GM10266 (cell line): ENCODE results near the gene ATP6AP2.

ENCODE experiments used
- DNase-seq: peaks from one replicate; pipeline ENCODE4 v3.0.0; 2012; ENCODE audit errors: extremely low spot score
- TF ChIP-seq, protein P1 (sequence below): IDR thresholded peaks from 2 replicates; pipeline ENCODE4 v1.5.1; 2012; ENCODE audit warnings: mild to moderate bottlenecking, low read depth; ENCODE audit not compliant: control insufficient read depth, insufficient read depth; ENCODE audit errors: missing control alignments

Gene ATP6AP2

DNA sequence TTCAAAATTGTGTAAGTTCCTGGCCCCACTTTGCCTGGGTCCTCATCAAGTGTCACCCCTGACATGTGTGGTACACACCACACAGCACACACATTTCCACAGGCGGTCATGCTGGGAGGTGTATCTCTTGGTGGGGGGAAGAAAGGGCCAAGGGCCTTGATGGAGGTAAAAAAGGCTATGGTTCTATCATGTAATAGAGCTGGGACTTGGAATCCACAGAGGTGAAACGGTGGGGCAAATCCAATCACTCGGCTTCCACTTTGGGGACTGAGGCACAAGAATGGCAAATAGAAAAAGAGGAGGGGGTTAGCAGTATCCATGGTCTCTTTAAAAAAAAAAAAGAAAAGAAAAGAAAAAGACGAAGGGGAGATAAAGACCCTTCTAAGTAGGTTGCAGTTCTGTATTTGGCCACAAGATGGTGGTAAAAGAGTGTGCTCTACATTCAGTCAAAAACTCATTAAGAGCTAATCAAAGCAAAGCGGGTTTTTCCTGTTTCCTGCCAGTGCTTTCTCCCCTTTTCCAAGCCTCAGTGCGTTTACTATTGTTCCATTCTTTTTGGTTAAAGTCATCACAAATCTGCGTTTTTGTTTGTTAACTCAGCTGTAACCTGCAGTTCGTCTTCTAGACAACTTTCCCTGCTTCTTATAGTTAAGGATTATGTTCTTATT lies 37.0 kb upstream of the ATP6AP2 start:
- no peak for DNase-seq
- TF ChIP-seq, protein P1, sequence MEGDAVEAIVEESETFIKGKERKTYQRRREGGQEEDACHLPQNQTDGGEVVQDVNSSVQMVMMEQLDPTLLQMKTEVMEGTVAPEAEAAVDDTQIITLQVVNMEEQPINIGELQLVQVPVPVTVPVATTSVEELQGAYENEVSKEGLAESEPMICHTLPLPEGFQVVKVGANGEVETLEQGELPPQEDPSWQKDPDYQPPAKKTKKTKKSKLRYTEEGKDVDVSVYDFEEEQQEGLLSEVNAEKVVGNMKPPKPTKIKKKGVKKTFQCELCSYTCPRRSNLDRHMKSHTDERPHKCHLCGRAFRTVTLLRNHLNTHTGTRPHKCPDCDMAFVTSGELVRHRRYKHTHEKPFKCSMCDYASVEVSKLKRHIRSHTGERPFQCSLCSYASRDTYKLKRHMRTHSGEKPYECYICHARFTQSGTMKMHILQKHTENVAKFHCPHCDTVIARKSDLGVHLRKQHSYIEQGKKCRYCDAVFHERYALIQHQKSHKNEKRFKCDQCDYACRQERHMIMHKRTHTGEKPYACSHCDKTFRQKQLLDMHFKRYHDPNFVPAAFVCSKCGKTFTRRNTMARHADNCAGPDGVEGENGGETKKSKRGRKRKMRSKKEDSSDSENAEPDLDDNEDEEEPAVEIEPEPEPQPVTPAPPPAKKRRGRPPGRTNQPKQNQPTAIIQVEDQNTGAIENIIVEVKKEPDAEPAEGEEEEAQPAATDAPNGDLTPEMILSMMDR = peak; percentile 58

- TF ChIP-seq, protein P1 = no peak
- no peak for DNase-seq
Observed at GRCh38 chrX:40544343-40545266, 36.2 kb upstream of the ATP6AP2 start.

DNA sequence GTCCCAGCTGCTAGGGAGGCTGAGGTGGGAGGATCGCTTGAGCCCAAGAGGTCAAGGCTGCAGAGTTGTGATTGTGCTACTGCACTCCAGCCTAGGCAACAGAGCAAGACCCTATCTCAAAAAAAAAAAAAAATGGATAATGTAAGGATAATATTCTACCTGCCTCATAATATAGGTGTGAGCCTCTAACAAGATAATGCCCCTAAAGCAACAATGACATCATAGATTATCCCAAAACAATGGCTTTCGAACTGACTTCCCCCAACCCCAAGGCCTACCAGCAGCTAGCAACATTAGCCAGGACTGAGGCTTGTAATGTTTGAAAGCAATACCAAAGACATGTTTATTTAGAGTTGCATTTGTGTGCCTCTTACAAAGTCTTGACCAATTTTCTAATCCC lies 33.9 kb upstream of the ATP6AP2 start:
- no peak for DNase-seq
- TF ChIP-seq, protein P1 = no peak

GRCh38 chrX:40550066-40550465 lies 30.7 kb upstream of the ATP6AP2 start:
- DNase-seq = no peak
- TF ChIP-seq, protein P1 = no peak

DNA sequence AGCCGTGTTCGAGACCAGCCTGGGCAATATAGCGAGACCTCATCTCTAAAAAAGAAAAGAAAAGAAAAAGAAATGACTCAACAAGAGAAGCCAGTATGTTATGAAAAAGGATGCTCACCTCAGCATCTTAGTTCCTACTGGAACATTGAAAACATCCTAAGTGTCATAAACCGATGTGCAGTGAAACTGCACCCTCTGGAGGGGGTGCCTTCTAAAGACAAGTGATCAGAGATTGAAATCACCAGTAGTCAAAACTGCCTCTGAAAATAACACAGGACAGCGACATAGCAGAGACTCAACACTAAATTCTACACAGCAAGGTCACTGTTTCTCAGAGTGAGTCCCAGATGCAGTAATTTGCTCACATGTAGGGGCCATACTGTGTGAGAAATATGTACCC lies 28.0 kb upstream of the ATP6AP2 start:
- TF ChIP-seq, protein P1 = no peak
- DNase-seq = no peak

GRCh38 chrX:40558590-40558989 lies 22.2 kb upstream of the ATP6AP2 start:
- DNase-seq = no peak
- TF ChIP-seq, protein P1 = no peak

DNA sequence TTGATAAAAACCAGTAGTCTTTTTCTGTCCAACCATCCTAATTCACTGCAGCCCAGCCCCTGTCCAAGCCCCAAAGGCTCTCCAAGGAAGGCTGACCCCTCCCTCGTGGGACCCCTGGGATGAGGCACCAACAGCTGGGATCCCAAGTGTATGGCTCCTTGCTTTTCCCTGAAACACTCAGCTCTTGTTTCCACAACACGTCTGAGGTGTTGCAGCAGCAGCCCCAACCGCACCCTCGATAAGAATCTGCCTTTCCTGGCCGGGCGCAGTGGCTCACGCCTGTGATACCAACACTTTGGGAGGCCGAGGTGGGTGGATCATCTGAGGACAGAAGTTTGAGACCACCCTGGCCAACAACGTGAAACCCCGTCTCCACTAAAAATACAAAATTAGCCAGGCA lies 17.0 kb upstream of the ATP6AP2 start:
- DNase-seq = no peak
- TF ChIP-seq, protein P1 = no peak
